Esophagus squamous epithelium (tissue), 4 donors: ENCODE data around the gene PLCB3.

Experiments
- CTCF ChIP-seq, 6 experiments: fragments of 450-650 bp in 4 of 6; fragments of 200-600 bp in 2 of 6; sonication (generic) in 2 of 6; IDR thresholded peaks; one replicate each; pipeline ENCODE4 v1.5.1; 2016 to 2019; ENCODE audit warnings: antibody characterized with exemption in 6 of 6, mild to moderate bottlenecking in 4 of 6, moderate library complexity in 4 of 6
- POLR2A ChIP-seq, 4 donors: fragments of 450-650 bp; IDR thresholded peaks; one replicate each; pipeline ENCODE4 v1.6.1; 2017; ENCODE audit warnings: antibody characterized with exemption in 4 of 4, mild to moderate bottlenecking in 4 of 4, moderate library complexity in 3 of 4

GRCh38 chr11:64230985-64231365 lies 20.4 kb upstream of the PLCB3 start:
- no peak for TF ChIP-seq CTCF (IDR thresholded peaks at IDR 0.05)
- no peak for TF ChIP-seq POLR2A (IDR thresholded peaks at IDR 0.05)
